ENCODE measurements around the gene POLRMT.

Gene POLRMT

GRCh38 chr19:577439-578392 lies 55.6 kb downstream of the POLRMT start:
- ATAC-seq (no peak), DNase-seq (no peak)

- DNase-seq (no peak), ATAC-seq (no peak)
Measured at GRCh38 chr19:576768-577438, 56.4 kb downstream of the POLRMT start.

- no peak for ATAC-seq
- no peak for DNase-seq
Measured at GRCh38 chr19:575527-576506, 57.5 kb downstream of the POLRMT start.

DNA sequence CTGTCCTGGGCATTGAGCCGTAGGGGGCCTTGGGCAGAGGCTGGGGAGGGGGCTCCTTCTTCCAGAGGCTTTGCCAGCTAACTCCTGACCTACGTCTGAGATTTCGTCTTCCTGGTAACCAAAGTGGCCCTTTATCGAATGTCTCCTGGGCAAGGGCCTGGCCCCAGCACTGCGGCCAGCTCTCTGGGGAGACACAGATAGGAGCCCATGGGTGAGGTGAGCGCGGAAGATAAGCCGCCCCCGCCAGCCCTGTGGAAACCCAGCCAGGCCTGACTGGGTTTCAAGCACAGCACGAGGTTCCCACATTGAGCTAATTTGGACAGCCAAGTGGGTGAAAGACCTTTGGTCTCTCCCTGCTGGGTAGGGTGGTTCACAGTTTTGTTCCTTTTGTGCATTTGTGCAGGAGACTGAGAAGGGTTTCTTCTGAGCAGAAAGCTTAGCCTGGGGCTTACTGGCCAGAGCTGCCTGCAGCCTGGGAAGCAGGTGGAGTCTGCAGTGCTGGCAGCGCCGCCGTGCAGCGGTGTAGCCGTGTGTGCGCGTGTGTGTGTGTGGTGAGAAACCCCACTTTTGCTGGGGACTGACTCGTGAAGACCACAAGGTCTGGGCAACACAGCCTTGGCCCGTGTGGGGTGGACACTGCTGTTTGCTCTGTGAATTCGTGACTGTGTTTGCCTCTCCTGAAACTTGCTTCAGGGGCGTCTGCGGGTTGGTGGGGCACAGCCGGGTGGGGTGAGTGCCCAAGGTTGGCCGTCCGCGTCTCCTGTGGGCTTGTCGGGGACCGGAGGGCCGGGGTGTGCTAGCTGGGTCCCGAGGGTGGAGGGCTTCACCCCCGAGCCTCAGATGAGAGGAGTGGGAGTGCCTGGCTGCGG lies 58.4 kb downstream of the POLRMT start:
- ATAC-seq (no peak), DNase-seq (no peak)

- ATAC-seq (no peak), DNase-seq (no peak)
Measured at GRCh38 chr19:573519-573825, 59.9 kb downstream of the POLRMT start.

DNA sequence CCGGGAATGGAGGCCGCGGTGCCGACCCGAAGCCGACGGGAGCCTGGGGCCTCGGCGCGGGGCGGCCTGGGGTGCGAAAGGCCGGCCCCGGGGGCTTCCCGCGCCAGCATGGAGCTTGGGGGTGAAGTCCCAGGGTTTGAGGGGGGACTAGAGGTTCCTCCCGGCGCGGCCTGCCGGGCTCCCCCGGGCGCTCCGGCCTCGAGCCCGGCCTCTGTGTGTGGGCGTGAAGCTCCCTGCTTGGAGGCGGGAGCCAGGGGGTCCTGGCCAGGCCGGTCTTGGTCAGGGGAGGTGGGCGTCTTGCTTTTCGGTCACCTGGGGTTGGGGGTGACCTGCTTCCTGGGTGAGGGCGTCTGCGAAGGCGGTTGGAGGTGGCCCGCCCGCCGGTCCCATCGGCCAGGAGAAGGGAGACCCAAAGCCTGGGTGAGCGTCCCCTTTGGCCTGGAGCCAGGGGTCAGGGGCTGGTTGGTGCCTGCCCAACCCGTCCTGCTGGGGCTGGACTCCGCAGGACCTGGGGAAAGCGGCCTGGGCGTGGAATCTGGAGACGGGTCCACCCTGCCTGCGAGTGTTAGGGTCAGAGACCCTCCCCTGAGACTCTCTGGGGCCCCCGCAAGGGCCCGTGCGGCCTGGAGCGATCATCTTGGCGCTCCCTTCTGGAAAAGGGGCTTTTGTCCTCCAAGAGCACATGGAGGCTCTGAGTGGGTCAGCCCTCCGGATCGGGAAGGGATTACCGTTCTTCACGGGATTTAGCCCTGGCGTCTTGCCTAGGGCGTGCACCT lies 60.4 kb downstream of the POLRMT start:
- DNase-seq: peak; percentile 29
- peak; percentile 20 for ATAC-seq

DNA sequence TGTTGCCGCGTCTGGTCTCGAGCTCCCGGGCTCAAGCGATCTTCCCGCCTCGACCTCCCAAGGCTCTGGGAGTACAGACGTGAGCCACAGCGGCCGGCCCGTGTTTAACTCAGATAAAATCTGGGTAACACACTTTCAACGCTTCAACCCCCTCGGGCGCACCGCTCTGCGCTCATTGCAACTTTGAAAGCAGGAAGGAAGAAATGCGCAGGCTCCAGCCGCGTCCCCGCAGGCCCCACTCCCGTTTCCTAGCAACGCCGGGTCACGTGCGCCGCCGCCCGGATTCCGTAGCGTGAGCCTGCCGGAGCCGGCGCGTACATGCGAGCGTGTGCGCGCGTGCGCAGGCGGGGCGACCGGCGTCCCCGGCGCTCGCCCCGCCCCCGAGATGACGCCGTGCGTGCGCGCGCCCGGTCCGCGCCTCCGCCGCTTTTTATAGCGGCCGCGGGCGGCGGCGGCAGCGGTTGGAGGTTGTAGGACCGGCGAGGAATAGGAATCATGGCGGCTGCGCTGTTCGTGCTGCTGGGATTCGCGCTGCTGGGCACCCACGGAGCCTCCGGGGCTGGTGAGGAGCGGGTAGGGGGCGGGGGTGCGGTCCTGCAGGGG lies 61.1 kb downstream of the POLRMT start, which contains the start of gene BSG:
BSG (plus strand) TSS at position 457 of the 603 bp plus-strand sequence; CDS start at position 496, 39 bp downstream.
- peak; percentile 86 for ATAC-seq

GRCh38 chr19:571566-571974 lies 61.8 kb downstream of the POLRMT start:
- DNase-seq: peak; percentile 40
- ATAC-seq: no peak

More for the DNA sequence above, 61.1 kb downstream of the POLRMT start, which contains the start of gene BSG:
- DNase-seq: peak; percentile 99

DNA sequence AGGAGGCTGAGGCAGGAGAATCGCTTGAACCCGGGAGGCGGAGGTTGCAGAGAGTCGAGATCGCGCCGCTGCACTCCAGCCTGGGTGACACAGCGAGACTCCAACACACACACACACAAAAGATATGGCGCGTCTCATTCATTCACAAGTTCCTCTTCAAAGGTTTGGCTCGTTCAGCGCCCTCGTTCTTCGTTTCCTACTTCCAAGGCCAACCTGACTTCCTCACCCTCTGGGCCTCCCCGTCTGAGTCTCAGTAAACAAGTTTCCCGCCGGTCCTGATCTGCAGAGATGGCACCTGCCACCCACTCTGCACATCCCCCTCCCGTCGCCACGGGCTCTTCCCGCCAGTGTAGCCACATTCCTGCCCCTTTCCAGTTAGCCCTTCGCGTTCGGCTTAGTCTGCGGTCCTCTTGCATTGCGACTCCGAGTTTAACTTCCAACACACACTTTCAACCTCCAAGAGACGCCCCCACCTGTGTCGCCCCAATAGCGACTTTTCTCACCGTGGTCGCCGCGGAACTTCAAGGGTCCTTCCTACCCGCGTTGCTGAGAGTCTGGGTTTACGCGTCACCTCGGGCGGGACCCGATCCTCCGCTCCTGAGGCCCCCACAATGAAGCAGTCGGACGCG lies 62.3 kb downstream of the POLRMT start:
- peak; percentile 24 for ATAC-seq

DNA sequence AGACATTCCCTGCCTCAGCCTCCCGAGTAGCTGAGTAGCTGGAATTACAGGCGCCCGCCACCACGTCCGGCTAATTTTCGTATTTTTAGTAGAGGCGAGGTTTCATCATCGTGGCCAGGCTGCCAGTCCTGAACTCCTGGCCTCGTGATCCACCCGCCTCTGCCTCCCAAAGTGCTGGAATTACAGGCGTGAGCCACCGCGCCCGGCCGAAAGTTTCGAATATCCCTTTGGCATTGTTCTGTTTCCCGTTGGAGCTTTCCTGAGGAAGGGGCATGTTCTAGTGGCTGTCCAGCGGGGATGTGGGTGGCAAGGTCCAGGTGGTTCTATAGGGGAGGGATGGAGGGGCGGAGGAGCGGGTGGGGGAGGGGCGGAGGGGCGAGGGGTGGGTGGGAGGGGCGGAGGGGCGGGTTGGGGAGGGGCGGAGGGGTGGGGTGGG lies 63.1 kb downstream of the POLRMT start:
- DNase-seq (no peak), ATAC-seq (no peak)

More for the DNA sequence above, 62.3 kb downstream of the POLRMT start:
- peak; percentile 68 for DNase-seq

GRCh38 chr19:567296-567900 lies 65.9 kb downstream of the POLRMT start:
- DNase-seq (no peak), ATAC-seq (no peak)

Measured in stimulated activated naive CD8-positive, alpha-beta T cell treated with anti-CD3 and anti-CD28 coated beads, Interleukin-15, Interleukin-2, amounts not matched to agents 100 U/mL and 50 U/mL, for 24 hours (primary cell).